ENCODE measurements around the gene IMMP2L.
"Not testable (repeated sequence)": the region's sequence is repeated elsewhere in the genome, so short reads cannot be mapped to it uniquely, and the experiment has no call there.

Gene IMMP2L

GRCh38 chr7:110941385-110941784 lies 620.9 kb downstream of the IMMP2L start:
- no peaks in the 10 kb centered on the region for H3K27me3 ChIP-seq (replicated peaks; ENCODE audit: control insufficient read depth, insufficient read depth, low read length)
- TF ChIP-seq CTCF (IDR thresholded peaks at IDR 0.05; ENCODE audit: insufficient read depth, low read length, poor library complexity, severe bottlenecking): no peak
- no peak for DNase-seq (ENCODE audit: extremely low read depth, insufficient read length)
- H3K36me3 ChIP-seq (ENCODE audit: control insufficient read depth, insufficient read depth, low read length): no peaks in the 10 kb centered on the region
- no peak overlapping the region for H3K4me3 ChIP-seq (replicated peaks; ENCODE audit: low read depth, low read length)

GRCh38 chr7:110940756-110941155 lies 621.5 kb downstream of the IMMP2L start:
- Histone ChIP-seq H3K27me3 (replicated peaks; ENCODE audit: control insufficient read depth, insufficient read depth, low read length) (no peaks in the 10 kb centered on the region), H3K4me3 (replicated peaks; ENCODE audit: low read depth, low read length) (no peak overlapping the region), H3K36me3 (ENCODE audit: control insufficient read depth, insufficient read depth, low read length) (no peaks in the 10 kb centered on the region)
- TF ChIP-seq CTCF (IDR thresholded peaks at IDR 0.05; ENCODE audit: insufficient read depth, low read length, poor library complexity, severe bottlenecking): no peak
- no peak for DNase-seq (ENCODE audit: extremely low read depth, insufficient read length)

GRCh38 chr7:110938165-110938564 lies 624.1 kb downstream of the IMMP2L start:
- no peak for TF ChIP-seq CTCF (IDR thresholded peaks at IDR 0.05; ENCODE audit: insufficient read depth, low read length, poor library complexity, severe bottlenecking)
- no peaks in the 10 kb centered on the region for H3K36me3 ChIP-seq (ENCODE audit: control insufficient read depth, insufficient read depth, low read length)
- no peaks in the 10 kb centered on the region for H3K27me3 ChIP-seq (replicated peaks; ENCODE audit: control insufficient read depth, insufficient read depth, low read length)
- DNase-seq (ENCODE audit: extremely low read depth, insufficient read length): no peak
- H3K4me3 ChIP-seq (replicated peaks; ENCODE audit: low read depth, low read length): no peak overlapping the region

GRCh38 chr7:110936665-110937064 lies 625.6 kb downstream of the IMMP2L start:
- not testable (repeated sequence) for H3K27me3 ChIP-seq (replicated peaks; ENCODE audit: control insufficient read depth, insufficient read depth, low read length); H3K36me3 ChIP-seq (ENCODE audit: control insufficient read depth, insufficient read depth, low read length); DNase-seq (ENCODE audit: extremely low read depth, insufficient read length); H3K4me3 ChIP-seq (replicated peaks; ENCODE audit: low read depth, low read length)

GRCh38 chr7:110929480-110930249 lies 632.6 kb downstream of the IMMP2L start:
- no peak for DNase-seq (ENCODE audit: extremely low read depth, insufficient read length)
- H3K27me3 ChIP-seq (replicated peaks; ENCODE audit: control insufficient read depth, insufficient read depth, low read length): no peaks in the 10 kb centered on the region
- no peak for TF ChIP-seq CTCF (IDR thresholded peaks at IDR 0.05; ENCODE audit: insufficient read depth, low read length, poor library complexity, severe bottlenecking)
- no peak overlapping the region for H3K4me3 ChIP-seq (replicated peaks; ENCODE audit: low read depth, low read length)
- H3K36me3 ChIP-seq (ENCODE audit: control insufficient read depth, insufficient read depth, low read length): no peaks in the 10 kb centered on the region

- H3K4me3 ChIP-seq (replicated peaks; ENCODE audit: low read depth, low read length): no peak overlapping the region
- DNase-seq (ENCODE audit: extremely low read depth, insufficient read length): no peak
Measured at GRCh38 chr7:110922906-110923305, 639.4 kb downstream of the IMMP2L start.

More at GRCh38 chr7:110922906-110923305, 639.4 kb downstream of the IMMP2L start:
- Histone ChIP-seq H3K27me3 (replicated peaks; ENCODE audit: control insufficient read depth, insufficient read depth, low read length) (no peaks in the 10 kb centered on the region), H3K36me3 (ENCODE audit: control insufficient read depth, insufficient read depth, low read length) (no peaks in the 10 kb centered on the region)
- no peak for TF ChIP-seq CTCF (IDR thresholded peaks at IDR 0.05; ENCODE audit: insufficient read depth, low read length, poor library complexity, severe bottlenecking)

All from GM06990 (cell line).